SH-SY5Y (cell line): ENCODE data around the gene ZNF180.

Experiments used
- GATA2 ChIP-seq: IDR thresholded peaks from 2 replicates; pipeline ENCODE4 v1.6.1; 2011; ENCODE audit warnings: mild to moderate bottlenecking, low read depth, low read length
- GATA3 ChIP-seq: IDR thresholded peaks from 2 replicates; pipeline ENCODE4 v1.6.1; 2011; ENCODE audit warnings: low read depth, mild to moderate bottlenecking, low read length, moderate library complexity

DNA sequence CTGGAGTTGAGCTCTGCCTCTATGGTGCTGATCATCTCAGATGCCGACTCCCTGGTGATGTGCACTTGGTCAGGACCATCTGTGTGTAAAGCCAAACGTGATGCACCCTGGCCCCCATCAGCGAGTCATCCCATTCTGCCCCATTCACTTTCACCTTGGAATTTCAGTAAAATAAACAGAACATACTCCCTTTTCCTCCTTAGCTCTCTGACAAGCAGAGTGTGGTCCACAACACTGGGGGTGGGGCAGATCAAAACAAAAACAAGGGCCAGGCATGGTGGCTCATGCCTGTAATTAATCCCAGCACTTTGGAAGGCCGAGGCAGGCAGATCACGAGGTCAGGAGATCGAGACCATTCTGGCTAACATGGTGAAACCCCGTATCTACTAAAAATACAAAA is 16.8 kb upstream of the ZNF180 start:
- TF ChIP-seq GATA2, result no peak
- TF ChIP-seq GATA3, result no peak
